Activated CD4-positive, alpha-beta T cell treated with anti-CD3 and anti-CD28 coated beads, Interleukin-2, amount 50 U/mL, for 4 hours (primary cell): ENCODE results near the gene PER3.

Experiments
- DNase-seq, 2 experiments: peaks; one replicate each; pipeline ENCODE4 v3.0.0-alpha.2; 2020

PER3 gene

DNA sequence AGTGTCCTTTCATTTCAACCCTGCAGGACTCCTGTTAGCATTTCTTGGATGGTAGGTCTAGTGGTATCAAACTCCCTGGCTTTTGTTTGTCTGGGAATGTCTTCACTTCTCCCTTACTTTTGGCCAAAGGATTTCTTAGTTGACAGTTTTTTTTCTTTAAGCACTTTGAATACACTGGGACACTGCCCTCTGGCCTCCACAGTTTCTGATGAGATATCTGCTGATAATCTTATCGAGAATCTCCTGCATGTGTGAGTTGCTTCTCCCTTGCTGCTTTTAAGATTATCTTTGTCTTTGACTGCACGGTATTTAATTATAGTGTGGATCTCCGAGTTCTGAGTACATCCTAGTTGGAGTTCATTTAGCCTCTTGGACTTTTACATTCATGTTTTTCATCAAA, 55.4 kb downstream of the PER3 start:
- DNase-seq, result no peak

DNA sequence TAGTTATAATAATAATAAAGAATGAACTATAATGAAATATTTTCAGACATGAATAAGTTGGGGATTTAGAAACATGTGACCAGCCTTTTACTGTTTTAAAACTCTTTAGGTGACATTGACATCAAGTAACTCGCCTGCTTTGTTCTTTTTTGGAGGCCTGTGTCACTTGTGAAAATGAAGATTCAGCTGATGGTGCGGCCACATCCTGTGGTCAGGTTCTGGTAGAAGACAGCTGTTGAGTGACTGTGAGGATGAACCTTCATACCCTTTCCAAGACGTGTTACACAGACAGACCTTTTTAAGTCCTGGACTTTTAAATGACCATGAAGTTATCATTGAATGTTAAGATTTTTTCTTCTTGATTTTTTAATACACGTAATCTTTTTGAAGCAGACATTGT, 58.4 kb downstream of the PER3 start:
- DNase-seq, result no peak

GRCh38 chr1:7845761-7846160, 61.7 kb downstream of the PER3 start:
- no peak for DNase-seq

- no peak for DNase-seq
These were observed 62.6 kb downstream of the PER3 start for GRCh38 chr1:7846656-7847055.

DNA sequence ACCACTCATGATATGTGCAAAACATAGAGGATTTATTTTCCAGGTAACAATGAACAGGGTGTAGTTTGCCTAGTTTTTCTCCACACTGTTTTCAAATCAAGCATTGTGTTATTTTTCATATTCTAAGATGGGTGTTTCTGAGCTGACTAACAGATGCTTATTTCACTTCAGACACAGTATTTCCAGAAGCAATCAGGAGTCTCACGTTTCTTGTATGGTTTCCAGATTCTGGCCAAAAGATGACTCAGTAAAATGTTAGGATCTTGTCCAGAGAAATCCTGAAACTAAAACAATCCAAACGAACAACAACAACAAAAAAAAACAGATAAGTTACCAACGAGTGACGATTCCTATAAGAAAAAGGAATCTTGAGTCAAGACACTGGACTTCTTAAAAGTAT, 63.5 kb downstream of the PER3 start:
- DNase-seq, result no peak

- DNase-seq, result no peak
These were observed 66.7 kb downstream of the PER3 start for GRCh38 chr1:7850786-7851185.

DNA sequence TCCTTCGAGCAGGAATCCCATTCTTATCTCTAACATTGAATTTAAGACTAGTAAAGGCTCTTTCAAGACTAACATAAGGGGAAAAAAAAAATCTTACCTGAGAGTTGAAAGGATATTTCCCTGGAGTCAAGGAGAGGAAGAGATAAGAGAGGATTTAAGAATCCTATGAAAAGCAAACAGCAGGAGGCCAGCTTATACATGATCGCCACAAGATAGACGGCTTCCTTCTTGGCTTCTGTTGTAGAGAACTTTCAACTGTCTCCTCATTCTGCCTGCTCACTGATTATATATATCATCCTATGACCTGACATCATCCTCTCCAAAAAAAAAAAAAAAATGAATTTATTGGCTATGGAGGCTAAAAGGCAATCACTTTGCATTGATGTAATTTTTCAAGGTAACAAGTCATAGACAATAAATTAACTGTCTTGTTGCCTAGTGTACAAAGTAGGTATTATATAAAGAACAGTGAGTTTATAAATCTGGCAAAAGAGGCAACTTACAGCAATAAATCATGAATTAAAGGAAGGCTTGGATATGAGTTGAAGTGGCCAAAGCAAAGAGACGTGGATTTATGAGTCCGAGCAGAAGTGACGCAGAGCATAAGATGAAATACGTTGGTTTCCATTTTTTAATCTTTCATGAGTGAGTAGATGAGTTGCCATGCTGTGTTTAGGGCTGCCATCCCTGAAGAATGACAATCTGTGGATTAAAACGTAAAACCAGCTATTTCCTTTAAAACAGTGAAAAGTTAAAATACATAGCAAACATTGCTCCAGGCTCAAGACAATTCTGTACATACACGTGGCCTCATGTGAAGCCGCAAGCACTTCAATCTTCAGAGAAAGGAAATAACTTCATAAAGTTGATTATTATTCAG, 69.0 kb downstream of the PER3 start, which contains the start of gene UTS2:
UTS2 (minus strand) TSS at position 262 of the 880 bp plus-strand sequence; CDS start at position 200, 62 bp downstream.
- no peak for DNase-seq

DNA sequence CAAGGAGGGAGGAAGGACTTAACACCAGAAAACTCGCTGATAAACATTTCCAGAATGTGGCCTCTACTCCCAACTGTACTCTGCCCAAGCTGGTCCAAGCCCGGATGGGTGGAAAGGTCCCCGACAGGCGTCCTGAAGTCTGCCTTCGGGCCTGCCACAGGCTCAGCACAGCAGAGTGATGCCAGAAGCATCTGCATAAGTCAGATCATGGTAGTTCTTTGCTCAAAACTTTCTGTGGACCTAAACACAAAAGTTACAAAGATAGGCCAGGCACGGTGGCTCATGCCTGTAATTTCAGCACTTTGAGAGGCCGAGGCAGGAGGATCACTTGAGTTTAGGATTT, 69.6 kb downstream of the PER3 start:
- no peak for DNase-seq

DNA sequence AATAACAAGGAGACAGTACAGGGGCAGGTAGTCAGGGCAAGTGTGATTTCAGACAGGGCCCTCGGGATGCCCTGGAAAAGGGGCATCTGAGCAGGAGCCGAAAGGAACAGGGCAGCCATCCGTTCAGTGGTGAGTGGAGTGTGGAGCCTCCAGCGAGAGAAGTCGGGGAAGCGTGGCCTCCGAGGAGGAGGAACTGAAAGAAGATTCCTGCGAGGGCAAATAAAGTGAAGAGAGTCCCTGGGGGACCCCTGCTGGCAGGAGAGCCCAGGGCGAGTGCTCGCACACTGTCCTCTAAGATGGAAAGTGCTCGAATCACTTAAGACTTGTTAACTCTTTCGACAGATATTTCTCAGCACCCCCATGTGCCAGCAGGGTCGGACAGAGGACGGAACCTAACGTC, 72.3 kb downstream of the PER3 start:
- DNase-seq, result no peak

GRCh38 chr1:7857000-7857399, 72.9 kb downstream of the PER3 start:
- no peak for DNase-seq

DNA sequence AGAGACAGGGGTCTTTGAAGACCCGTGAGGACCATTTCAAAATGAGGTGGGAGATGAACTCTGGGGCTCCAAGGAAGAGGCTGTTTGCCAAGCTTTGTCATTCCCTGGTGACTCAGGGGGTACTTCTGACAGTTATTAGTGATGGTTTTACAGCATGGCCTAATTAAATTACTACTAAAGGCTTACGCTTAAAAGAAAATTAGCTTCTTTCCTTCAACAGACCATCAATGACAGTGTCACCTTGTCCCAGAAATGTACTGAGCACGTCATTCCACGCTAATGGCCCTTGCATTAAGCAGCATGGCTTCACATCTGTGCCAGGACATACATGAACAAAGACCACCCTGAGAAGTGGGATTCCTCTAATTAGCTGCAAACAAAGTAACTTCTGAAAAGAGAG, 73.9 kb downstream of the PER3 start:
- DNase-seq, result no peak

DNA sequence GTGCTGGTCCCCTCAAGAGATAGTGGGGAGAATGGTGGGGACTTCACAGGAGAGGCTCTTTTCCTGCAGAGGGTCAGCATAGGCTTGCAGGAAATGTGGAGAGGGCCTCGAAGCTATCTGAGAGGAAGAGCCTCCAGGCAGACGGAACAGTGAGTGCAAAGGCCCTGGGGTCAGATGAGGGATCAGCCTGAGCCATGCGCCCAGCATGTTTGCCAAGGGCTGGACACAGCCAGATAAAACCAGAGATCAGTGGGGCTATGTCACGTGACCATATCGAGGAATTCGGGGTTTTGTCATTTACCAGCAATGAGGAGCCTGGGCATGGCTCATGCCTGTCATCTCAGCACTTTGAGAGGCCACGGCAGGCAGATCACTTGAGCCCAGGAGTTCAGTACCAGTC, 75.3 kb downstream of the PER3 start:
- DNase-seq, result no peak

- no peak for DNase-seq
These were observed 76.0 kb downstream of the PER3 start for GRCh38 chr1:7860130-7860529.

- DNase-seq, result no peak
These were observed 77.4 kb downstream of the PER3 start for GRCh38 chr1:7861452-7861851.

DNA sequence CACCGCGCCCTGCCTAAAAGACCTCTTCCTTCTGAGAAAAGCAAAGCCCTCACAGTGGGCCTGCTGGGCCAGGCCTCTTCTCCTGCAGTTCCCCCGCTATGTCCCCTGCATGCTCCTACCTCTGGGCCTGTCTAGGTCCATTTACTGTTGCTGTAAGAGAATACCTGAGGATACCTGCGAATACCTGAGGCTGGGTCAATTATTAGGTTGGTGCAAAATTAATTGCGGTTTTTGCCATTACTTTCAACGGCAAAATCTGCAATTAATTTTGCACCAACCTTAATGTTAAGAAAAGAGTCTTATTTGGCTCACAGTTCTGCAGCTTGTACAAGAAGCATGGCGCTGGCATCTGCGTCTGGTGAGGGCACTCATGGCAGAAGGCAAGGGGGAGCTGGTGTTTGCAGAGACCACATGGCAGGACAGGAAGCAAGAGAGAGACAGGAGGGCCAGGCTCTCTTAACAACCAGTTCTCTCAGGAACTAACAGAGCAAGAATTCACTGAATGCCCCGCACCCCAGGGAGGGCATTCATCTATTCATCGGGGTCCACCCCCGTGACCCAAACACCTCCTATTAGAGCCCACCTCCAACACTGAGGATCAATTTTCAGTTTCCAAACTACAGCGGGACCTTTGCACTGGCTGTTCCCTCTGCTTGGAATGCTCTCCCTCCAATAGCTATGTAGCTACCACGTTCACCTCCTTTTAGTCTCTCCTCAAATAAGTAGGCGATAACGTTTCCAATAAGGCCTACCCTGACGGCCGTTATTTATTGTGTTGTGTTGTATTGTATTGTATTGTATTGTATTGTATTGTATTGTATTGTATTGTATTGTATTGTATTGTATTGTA, 78.3 kb downstream of the PER3 start:
- no peak for DNase-seq

DNA sequence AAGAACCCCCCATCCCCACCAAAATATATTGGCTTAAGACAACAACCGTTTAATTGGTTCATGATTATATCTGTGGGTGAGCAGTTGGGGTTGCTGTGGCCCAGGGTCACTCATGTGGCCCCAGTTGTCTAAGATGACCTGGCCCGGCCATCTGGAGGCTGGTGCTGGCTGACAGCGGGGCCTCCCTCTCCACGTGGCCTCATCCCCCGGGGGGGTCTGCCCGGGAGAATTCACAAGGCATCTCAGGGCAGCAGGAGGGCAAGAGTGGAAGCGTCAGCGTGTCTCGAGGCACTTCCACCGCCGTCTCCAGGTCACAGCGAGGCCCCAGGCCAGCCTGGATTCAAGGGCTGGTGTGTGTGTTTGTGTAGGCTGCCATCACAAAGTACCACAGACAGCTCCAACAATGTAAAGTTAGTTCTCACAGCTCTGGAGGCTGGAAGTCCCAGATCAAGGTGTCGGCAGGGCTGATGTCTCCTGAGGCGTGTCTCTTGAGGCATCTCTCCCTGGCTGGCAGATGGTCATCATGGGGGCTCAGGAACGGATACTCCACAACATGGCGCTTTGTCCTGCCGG, 79.8 kb downstream of the PER3 start:
- DNase-seq, result no peak

- no peak for DNase-seq
These were observed 81.9 kb downstream of the PER3 start for GRCh38 chr1:7865978-7866377.

DNA sequence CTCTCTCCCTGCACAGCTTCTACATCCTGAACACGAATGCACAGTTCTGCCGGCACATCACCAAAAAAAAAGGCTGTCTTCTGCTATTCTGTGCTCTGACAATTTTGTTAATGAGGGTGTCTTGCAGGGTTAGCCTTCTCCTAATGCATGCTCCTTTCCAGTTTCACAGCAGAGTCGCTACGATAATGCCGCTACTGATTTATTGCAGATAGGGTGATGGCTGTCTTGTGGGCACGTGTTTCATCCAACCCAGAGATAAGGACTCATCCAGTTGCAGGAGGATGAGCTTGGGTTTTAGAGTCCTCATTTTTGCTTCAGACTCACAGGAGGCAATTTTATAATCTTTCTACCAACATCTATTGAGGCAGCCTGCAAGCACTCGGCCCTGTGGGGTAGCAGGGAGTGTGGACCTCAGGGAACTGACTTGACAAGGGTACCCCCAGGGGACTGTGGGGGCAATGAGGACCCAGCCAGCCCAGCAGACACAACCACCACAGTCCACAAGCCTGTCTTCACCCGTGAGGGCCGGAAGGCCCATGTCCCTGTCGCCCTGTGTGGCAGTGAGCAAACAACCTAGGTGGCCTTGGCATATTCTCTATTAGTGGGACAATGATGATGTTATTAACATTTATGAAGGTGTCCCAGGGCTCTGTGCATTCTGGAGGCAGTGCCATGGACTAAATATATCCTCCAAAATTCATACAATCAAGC, 84.1 kb downstream of the PER3 start:
- DNase-seq, result no peak

GRCh38 chr1:7869136-7869920, 85.2 kb downstream of the PER3 start:
- DNase-seq, result no peak

DNA sequence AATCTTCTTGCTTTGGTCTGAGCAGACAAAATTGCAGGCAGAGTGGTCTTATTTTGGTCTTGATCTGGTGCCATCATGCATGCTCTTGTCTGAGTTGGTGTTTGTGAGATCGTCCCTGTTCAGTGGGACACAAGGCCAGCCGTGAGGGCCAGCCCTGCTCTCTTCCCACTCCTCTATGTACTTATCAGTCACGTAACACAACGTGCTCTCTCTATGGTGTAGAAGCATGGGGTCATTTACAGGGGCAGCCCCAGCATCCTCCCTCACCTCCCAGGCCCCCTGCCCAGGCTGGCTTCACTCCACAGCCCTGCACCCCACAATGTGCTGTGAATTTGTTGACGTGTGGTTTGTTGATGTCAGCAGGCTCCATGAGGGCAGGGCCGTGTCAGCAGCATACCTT, 87.0 kb downstream of the PER3 start:
- no peak for DNase-seq

- no peak for DNase-seq
These were observed 90.0 kb downstream of the PER3 start for GRCh38 chr1:7873801-7874795.
